Breast epithelium (tissue), 3 donors: ENCODE measurements around the gene HDAC1.

Experiments used
- POLR2A ChIP-seq: fragments of 450-650 bp; IDR thresholded peaks from one replicate; pipeline ENCODE4 v1.6.1; 2016; ENCODE audit warnings: antibody characterized with exemption, mild to moderate bottlenecking, moderate library complexity
- POLR2AphosphoS5 ChIP-seq, 3 donors: sonication (generic); formaldehyde crosslinking; IDR thresholded peaks; one replicate each; pipeline ENCODE4 v1.6.1; 2017; ENCODE audit warnings: antibody characterized with exemption in 3 of 3
- TF ChIP-seq, protein P1 (sequence below), 3 donors: fragments of 450-650 bp; IDR thresholded peaks; one replicate each; pipeline ENCODE4 v1.5.1; 2016 to 2017; ENCODE audit warnings: antibody characterized with exemption in 3 of 3, mild to moderate bottlenecking in 3 of 3, moderate library complexity in 3 of 3

DNA sequence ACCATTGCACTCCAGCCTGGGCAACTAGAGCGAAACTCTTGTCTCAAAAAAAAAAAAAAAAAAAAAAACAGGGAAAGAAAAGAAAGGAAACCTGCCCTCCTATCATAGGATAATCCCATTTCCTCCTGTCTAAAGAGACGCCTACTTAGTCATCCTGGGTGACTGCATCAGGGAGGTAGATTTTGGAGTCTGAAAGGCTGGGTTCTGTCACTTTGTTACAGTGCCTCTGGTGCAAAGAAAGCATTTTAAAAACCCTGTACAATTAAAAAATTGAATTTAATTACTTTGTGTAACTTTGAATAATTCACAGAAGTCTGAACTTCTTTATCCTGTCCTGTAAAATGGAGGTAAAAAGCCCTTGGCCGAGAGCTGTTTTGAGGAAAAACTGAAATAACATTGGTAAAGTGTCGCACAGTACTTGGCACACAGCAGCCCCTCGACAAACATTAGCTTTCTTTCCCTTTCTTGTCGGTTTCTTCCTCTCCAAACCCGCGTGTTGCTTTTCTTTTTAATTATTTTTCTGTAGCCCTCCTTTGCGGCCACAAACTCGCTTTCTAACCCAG lies 657 bp upstream of the HDAC1 start:
- TF ChIP-seq, protein P1, sequence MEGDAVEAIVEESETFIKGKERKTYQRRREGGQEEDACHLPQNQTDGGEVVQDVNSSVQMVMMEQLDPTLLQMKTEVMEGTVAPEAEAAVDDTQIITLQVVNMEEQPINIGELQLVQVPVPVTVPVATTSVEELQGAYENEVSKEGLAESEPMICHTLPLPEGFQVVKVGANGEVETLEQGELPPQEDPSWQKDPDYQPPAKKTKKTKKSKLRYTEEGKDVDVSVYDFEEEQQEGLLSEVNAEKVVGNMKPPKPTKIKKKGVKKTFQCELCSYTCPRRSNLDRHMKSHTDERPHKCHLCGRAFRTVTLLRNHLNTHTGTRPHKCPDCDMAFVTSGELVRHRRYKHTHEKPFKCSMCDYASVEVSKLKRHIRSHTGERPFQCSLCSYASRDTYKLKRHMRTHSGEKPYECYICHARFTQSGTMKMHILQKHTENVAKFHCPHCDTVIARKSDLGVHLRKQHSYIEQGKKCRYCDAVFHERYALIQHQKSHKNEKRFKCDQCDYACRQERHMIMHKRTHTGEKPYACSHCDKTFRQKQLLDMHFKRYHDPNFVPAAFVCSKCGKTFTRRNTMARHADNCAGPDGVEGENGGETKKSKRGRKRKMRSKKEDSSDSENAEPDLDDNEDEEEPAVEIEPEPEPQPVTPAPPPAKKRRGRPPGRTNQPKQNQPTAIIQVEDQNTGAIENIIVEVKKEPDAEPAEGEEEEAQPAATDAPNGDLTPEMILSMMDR (IDR thresholded peaks at IDR 0.05) = no peak
- TF ChIP-seq POLR2A (no peak), POLR2AphosphoS5 (IDR thresholded peaks at IDR 0.05) (no peak)
